ENCODE data around the gene EOLA2.
"Not testable (repeated sequence)": the region's sequence is repeated elsewhere in the genome, so short reads cannot be mapped to it uniquely, and the experiment has no call there.

Gene EOLA2

GRCh38 chrX:149938427-149938880, at the start of gene EOLA2:
Gene EOLA2, minus strand, starts transcription at chrX:149938491. Its CDS starts 4,617 bp downstream, at chrX:149933874.
- Histone ChIP-seq H3K4me3 (peak within 1 kb of the TSS; percentile 52 to 80 (median 65)), H3K27ac (peak within 1 kb of the TSS; percentile 3 to 96 (median 90))

GRCh38 chrX:149987613-149988012, 49.3 kb upstream of the EOLA2 start:
- Histone ChIP-seq H3K27ac (no peak overlapping the region), H3K4me3 (no peak overlapping the region)

GRCh38 chrX:149984411-149984810, 46.1 kb upstream of the EOLA2 start:
- no peak overlapping the region for H3K27ac ChIP-seq
- H3K4me3 ChIP-seq, result no peak overlapping the region

GRCh38 chrX:149982310-149982709, 44.0 kb upstream of the EOLA2 start:
- Histone ChIP-seq H3K4me3 (no peak overlapping the region), H3K27ac (no peak overlapping the region)

GRCh38 chrX:149979126-149979644, 40.9 kb upstream of the EOLA2 start:
- no peak overlapping the region for H3K27ac ChIP-seq
- no peak overlapping the region for H3K4me3 ChIP-seq

GRCh38 chrX:149962859-149963757, 24.8 kb upstream of the EOLA2 start:
- H3K27ac ChIP-seq, result no peak overlapping the region

GRCh38 chrX:149962010-149962409, 23.7 kb upstream of the EOLA2 start:
- H3K4me3 ChIP-seq, result no peak overlapping the region

More at GRCh38 chrX:149962859-149963757, 24.8 kb upstream of the EOLA2 start:
- no peak overlapping the region for H3K4me3 ChIP-seq

GRCh38 chrX:149961572-149961971, 23.3 kb upstream of the EOLA2 start:
- Histone ChIP-seq H3K4me3 (no peak overlapping the region), H3K27ac (no peak overlapping the region)

More at GRCh38 chrX:149962010-149962409, 23.7 kb upstream of the EOLA2 start:
- H3K27ac ChIP-seq, result no peak overlapping the region

GRCh38 chrX:149950681-149951080, 12.4 kb upstream of the EOLA2 start:
- peak overlapping the region in 1 of 21 experiments; percentile 37 for H3K27ac ChIP-seq
- no peak overlapping the region for H3K4me3 ChIP-seq

GRCh38 chrX:149949743-149950436, 11.6 kb upstream of the EOLA2 start:
- no peak overlapping the region for H3K27ac ChIP-seq
- H3K4me3 ChIP-seq, result no peak overlapping the region

- H3K27ac ChIP-seq, result no peak overlapping the region
- H3K4me3 ChIP-seq, result no peak overlapping the region
Observed at GRCh38 chrX:149948016-149948415, 9.7 kb upstream of the EOLA2 start.

- not testable (repeated sequence) for H3K27ac ChIP-seq
Observed at GRCh38 chrX:149946932-149947331, 8.6 kb upstream of the EOLA2 start.

GRCh38 chrX:149945820-149946219, 7.5 kb upstream of the EOLA2 start:
- H3K27ac ChIP-seq, H3K4me3 ChIP-seq: not testable (repeated sequence)

More at GRCh38 chrX:149946932-149947331, 8.6 kb upstream of the EOLA2 start:
- H3K4me3 ChIP-seq, result not testable (repeated sequence)

GRCh38 chrX:149945087-149945670, 6.9 kb upstream of the EOLA2 start:
- H3K27ac ChIP-seq, H3K4me3 ChIP-seq: not testable (repeated sequence)

- H3K4me3 ChIP-seq, result peak overlapping the region in 1 of 7 experiments; percentile 47
Observed at GRCh38 chrX:149940674-149941024, 2.4 kb upstream of the EOLA2 start.

GRCh38 chrX:149939905-149940673, 1.8 kb upstream of the EOLA2 start:
- H3K27ac ChIP-seq, result peak overlapping the region; percentile 46 to 96 (median 90)
- H3K4me3 ChIP-seq, result peak overlapping the region; percentile 34 to 49 (median 39)

More at GRCh38 chrX:149940674-149941024, 2.4 kb upstream of the EOLA2 start:
- H3K27ac ChIP-seq, result peak overlapping the region in 2 of 21 experiments; percentile 90 to 92

- peak overlapping the region; percentile 34 to 49 (median 39) for H3K4me3 ChIP-seq
Observed at GRCh38 chrX:149939655-149939904, 1.3 kb upstream of the EOLA2 start.

GRCh38 chrX:149938881-149939654, 777 bp upstream of the EOLA2 start:
- peak overlapping the region in 20 of 21 experiments; percentile 3 to 96 (median 90) for H3K27ac ChIP-seq

More at GRCh38 chrX:149939655-149939904, 1.3 kb upstream of the EOLA2 start:
- H3K27ac ChIP-seq, result peak overlapping the region; percentile 46 to 96 (median 90)

More at GRCh38 chrX:149938881-149939654, 777 bp upstream of the EOLA2 start:
- H3K4me3 ChIP-seq, result peak overlapping the region; percentile 37 to 71 (median 54)
